HG03520 (cell line): Measurements from ENCODE around the gene BRMS1L.
"Not testable (repeated sequence)": the region's sequence is repeated elsewhere in the genome, so short reads cannot be mapped to it uniquely, and the experiment has no call there.

Source experiments
- ATAC-seq: cut with Tn5 transposase; IDR thresholded peaks from one replicate; pipeline ENCODE4 v1.9.1; 2021; ENCODE audit warnings: mild to moderate bottlenecking, moderate library complexity; ENCODE audit not compliant: unreplicated experiment

BRMS1L gene

GRCh38 chr14:35821564-35822411 is 4.3 kb upstream of the BRMS1L start:
- ATAC-seq, result no peak

GRCh38 chr14:35822501-35822900 is 3.6 kb upstream of the BRMS1L start:
- ATAC-seq, result no peak

GRCh38 chr14:35824446-35825165 is 1.5 kb upstream of the BRMS1L start:
- ATAC-seq, result not testable (repeated sequence)

- ATAC-seq, result no peak
These were observed 245 bp upstream of the BRMS1L start for GRCh38 chr14:35825968-35826217.

- ATAC-seq, result no peak
These were observed 846 bp downstream of the BRMS1L start for GRCh38 chr14:35826952-35827416.

- ATAC-seq, result no peak
These were observed 1.7 kb downstream of the BRMS1L start for GRCh38 chr14:35827678-35828472.

GRCh38 chr14:35829449-35829848 is 3.3 kb downstream of the BRMS1L start:
- ATAC-seq, result no peak

GRCh38 chr14:35835208-35835982 is 9.3 kb downstream of the BRMS1L start:
- ATAC-seq, result no peak

- ATAC-seq, result not testable (repeated sequence)
These were observed 15.6 kb downstream of the BRMS1L start for GRCh38 chr14:35841704-35842103.

GRCh38 chr14:35842245-35842644 is 16.1 kb downstream of the BRMS1L start:
- ATAC-seq, result not testable (repeated sequence)

GRCh38 chr14:35844494-35844893 is 18.4 kb downstream of the BRMS1L start:
- no peak for ATAC-seq

GRCh38 chr14:35847636-35848035 is 21.5 kb downstream of the BRMS1L start:
- no peak for ATAC-seq

- no peak for ATAC-seq
These were observed 23.0 kb downstream of the BRMS1L start for GRCh38 chr14:35849122-35849521.

- ATAC-seq, result no peak
These were observed 25.7 kb downstream of the BRMS1L start for GRCh38 chr14:35851823-35852222.

GRCh38 chr14:35853225-35853624 is 27.1 kb downstream of the BRMS1L start:
- no peak for ATAC-seq

GRCh38 chr14:35854696-35855270 is 28.6 kb downstream of the BRMS1L start:
- ATAC-seq, result no peak

- peak; percentile 96 for ATAC-seq
These were observed 29.8 kb downstream of the BRMS1L start for GRCh38 chr14:35855876-35856481.

GRCh38 chr14:35858521-35859209 is 32.5 kb downstream of the BRMS1L start:
- ATAC-seq, result no peak

- no peak for ATAC-seq
These were observed 35.2 kb downstream of the BRMS1L start for GRCh38 chr14:35861204-35861868.
